ENCODE results near the gene SLC44A3.

Gene SLC44A3

DNA sequence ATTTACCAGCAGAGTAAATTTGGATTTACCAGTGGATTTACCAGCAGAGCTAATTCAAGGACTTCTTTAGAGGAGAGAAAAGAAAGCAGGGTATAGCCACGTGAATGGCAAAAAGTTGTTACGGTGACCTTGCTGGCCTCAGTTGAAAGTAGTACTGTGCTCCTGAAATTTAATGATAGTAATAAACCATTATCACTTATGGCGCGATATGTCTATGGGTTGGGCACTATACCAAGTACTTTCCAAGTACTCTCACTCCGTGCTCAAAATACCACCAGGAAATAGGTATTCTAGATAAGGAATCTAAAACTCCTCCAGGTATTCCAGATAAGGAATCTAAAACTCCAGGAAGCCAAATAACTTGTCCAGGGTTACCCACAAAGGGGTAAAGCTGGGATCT lies 35.8 kb downstream of the SLC44A3 start:
- Histone ChIP-seq H3K27ac (ENCODE audit: low read depth, low read length) (no peak overlapping the region), H4K12ac (ENCODE audit: low read depth, low read length) (no peak overlapping the region), H3K4ac (ENCODE audit: low read depth, low read length) (no peak overlapping the region), H2BK120ac (ENCODE audit: insufficient read depth, low read length, poor library complexity) (no peak overlapping the region), H3K79me2 (ENCODE audit: control insufficient read depth, insufficient read depth, low read length, poor library complexity) (no peaks in the 10 kb centered on the region), H4K91ac (ENCODE audit: low read depth, low read length) (no peak overlapping the region), H2BK5ac (ENCODE audit: low read depth, low read length, poor library complexity) (no peak overlapping the region), H2BK12ac (ENCODE audit: low read length) (no peak overlapping the region), H2AK5ac (ENCODE audit: low read length) (no peak overlapping the region), H3K4me2 (ENCODE audit: low read length) (no peak overlapping the region), H3K9ac (ENCODE audit: low read length) (no peak overlapping the region), H3K27me3 (ENCODE audit: insufficient read depth, low read length) (no peaks in the 10 kb centered on the region), H3K4me1 (ENCODE audit: control insufficient read depth in 1 of 2, insufficient read depth in 2 of 2, low read length in 2 of 2) (peaks cover 6 to 14% of the 10 kb centered on the region in 2 experiments), H3K23ac (ENCODE audit: low read length) (no peak overlapping the region), H3K79me1 (ENCODE audit: low read length) (peaks cover 4% of the 10 kb centered on the region), H4K8ac (ENCODE audit: low read depth, low read length) (no peak overlapping the region), H3K14ac (ENCODE audit: low read length) (no peak overlapping the region), H3K36me3 (ENCODE audit: control insufficient read depth in 1 of 2, insufficient read depth in 2 of 2, low read length in 2 of 2) (no peaks in the 10 kb centered on the region), H3K4me3 (ENCODE audit: low read depth, low read length) (no peak overlapping the region), H3K18ac (ENCODE audit: low read length) (no peak overlapping the region), H3K9me3 (ENCODE audit: insufficient read depth, low read depth, low read length) (no peaks in the 10 kb centered on the region), H2AFZ (ENCODE audit: insufficient read depth, low read length, poor library complexity) (no peak overlapping the region)
- WGBS (ENCODE audit: extremely low coverage, insufficient coverage, insufficient read length): no CpG with 5 or more reads among the region's 5 CpGs
- peak in 1 of 2 donors; percentile 67 for DNase-seq

DNA sequence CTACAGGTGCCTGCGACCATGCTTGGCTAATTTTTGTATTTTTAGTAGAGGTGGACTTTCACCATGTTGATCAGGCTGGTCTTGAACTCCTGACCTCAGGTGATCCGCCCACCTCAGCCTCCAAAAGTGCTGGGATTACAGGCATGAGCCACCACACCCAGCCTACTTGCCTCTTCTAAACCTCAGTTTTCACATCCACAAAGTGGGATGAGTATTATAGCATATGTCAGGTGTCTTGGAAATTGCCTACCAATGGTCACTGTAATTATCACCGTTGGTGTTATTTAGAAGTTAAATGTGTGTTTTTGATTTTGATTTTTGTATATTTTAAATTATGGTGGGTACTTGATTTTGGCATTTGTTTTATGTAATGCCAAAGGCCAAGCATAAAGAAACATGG lies 36.7 kb downstream of the SLC44A3 start:
- no peaks in the 10 kb centered on the region for H3K27me3 ChIP-seq (ENCODE audit: insufficient read depth, low read length)
- H3K79me2 ChIP-seq (ENCODE audit: control insufficient read depth, insufficient read depth, low read length, poor library complexity): no peaks in the 10 kb centered on the region
- no peak overlapping the region for H4K8ac ChIP-seq (ENCODE audit: low read depth, low read length)
- 100% methylated on average over 1 of the region's 3 CpGs for WGBS (ENCODE audit: extremely low coverage, insufficient coverage, insufficient read length)
- no peak overlapping the region for H2BK5ac ChIP-seq (ENCODE audit: low read depth, low read length, poor library complexity)
- no peaks in the 10 kb centered on the region for H3K9me3 ChIP-seq (ENCODE audit: insufficient read depth, low read depth, low read length)
- no peak overlapping the region for H3K14ac ChIP-seq (ENCODE audit: low read length)
- H2BK12ac ChIP-seq (ENCODE audit: low read length): no peak overlapping the region
- H3K4me3 ChIP-seq (ENCODE audit: low read depth, low read length): no peak overlapping the region
- H3K9ac ChIP-seq (ENCODE audit: low read length): no peak overlapping the region
- peaks cover 4% of the 10 kb centered on the region for H3K79me1 ChIP-seq (ENCODE audit: low read length)
- H3K18ac ChIP-seq (ENCODE audit: low read length): no peak overlapping the region
- H2BK120ac ChIP-seq (ENCODE audit: insufficient read depth, low read length, poor library complexity): no peak overlapping the region
- no peak overlapping the region for H3K4ac ChIP-seq (ENCODE audit: low read depth, low read length)
- H3K27ac ChIP-seq (ENCODE audit: low read depth, low read length): no peak overlapping the region
- no peak overlapping the region for H2AK5ac ChIP-seq (ENCODE audit: low read length)
- H2AFZ ChIP-seq (ENCODE audit: insufficient read depth, low read length, poor library complexity): no peak overlapping the region
- peaks cover 6 to 14% of the 10 kb centered on the region in 2 experiments for H3K4me1 ChIP-seq (ENCODE audit: control insufficient read depth in 1 of 2, insufficient read depth in 2 of 2, low read length in 2 of 2)
- DNase-seq: no peak
- H4K91ac ChIP-seq (ENCODE audit: low read depth, low read length): no peak overlapping the region
- no peaks in the 10 kb centered on the region for H3K36me3 ChIP-seq (ENCODE audit: control insufficient read depth in 1 of 2, insufficient read depth in 2 of 2, low read length in 2 of 2)
- no peak overlapping the region for H3K23ac ChIP-seq (ENCODE audit: low read length)
- no peak overlapping the region for H3K4me2 ChIP-seq (ENCODE audit: low read length)
- no peak overlapping the region for H4K12ac ChIP-seq (ENCODE audit: low read depth, low read length)

DNA sequence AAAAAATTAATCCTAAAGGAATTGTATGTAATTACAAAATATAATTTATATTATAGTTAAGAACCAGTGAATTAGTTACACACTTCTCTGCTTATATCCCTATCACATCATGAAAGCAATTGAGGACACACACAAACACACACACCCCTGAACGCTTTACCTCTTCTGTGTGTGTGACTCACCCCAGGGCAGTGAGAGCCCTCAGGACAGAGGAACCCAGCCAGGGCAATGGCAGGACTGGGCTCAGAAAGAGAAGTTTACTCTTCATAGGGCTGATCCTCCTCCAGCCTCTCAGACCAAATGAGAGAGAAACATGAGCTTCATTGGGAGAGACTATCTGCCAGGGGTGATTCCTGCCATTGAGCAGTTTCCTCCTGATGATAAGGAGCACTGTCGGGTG lies 38.1 kb downstream of the SLC44A3 start:
- Histone ChIP-seq H2BK120ac (ENCODE audit: insufficient read depth, low read length, poor library complexity) (no peak overlapping the region), H3K27ac (ENCODE audit: low read depth, low read length) (no peak overlapping the region), H3K4ac (ENCODE audit: low read depth, low read length) (no peak overlapping the region), H2BK12ac (ENCODE audit: low read length) (peak overlapping the region; percentile 55), H4K8ac (ENCODE audit: low read depth, low read length) (no peak overlapping the region), H3K79me2 (ENCODE audit: control insufficient read depth, insufficient read depth, low read length, poor library complexity) (no peaks in the 10 kb centered on the region), H3K9me3 (ENCODE audit: insufficient read depth, low read depth, low read length) (no peaks in the 10 kb centered on the region), H3K9ac (ENCODE audit: low read length) (no peak overlapping the region), H3K14ac (ENCODE audit: low read length) (no peak overlapping the region), H3K4me1 (ENCODE audit: control insufficient read depth in 1 of 2, insufficient read depth in 2 of 2, low read length in 2 of 2) (peaks cover 17 to 20% of the 10 kb centered on the region in 2 experiments), H3K27me3 (ENCODE audit: insufficient read depth, low read length) (no peaks in the 10 kb centered on the region), H2AK5ac (ENCODE audit: low read length) (no peak overlapping the region), H4K91ac (ENCODE audit: low read depth, low read length) (peak overlapping the region; percentile 7), H2BK5ac (ENCODE audit: low read depth, low read length, poor library complexity) (no peak overlapping the region), H3K4me3 (ENCODE audit: low read depth, low read length) (no peak overlapping the region), H3K23ac (ENCODE audit: low read length) (no peak overlapping the region), H3K18ac (ENCODE audit: low read length) (no peak overlapping the region), H4K12ac (ENCODE audit: low read depth, low read length) (no peak overlapping the region), H2AFZ (ENCODE audit: insufficient read depth, low read length, poor library complexity) (no peak overlapping the region), H3K36me3 (ENCODE audit: control insufficient read depth in 1 of 2, insufficient read depth in 2 of 2, low read length in 2 of 2) (no peaks in the 10 kb centered on the region), H3K79me1 (ENCODE audit: low read length) (peaks cover 12% of the 10 kb centered on the region), H3K4me2 (ENCODE audit: low read length) (no peak overlapping the region)
- WGBS (ENCODE audit: extremely low coverage, insufficient coverage, insufficient read length): no CpG with 5 or more reads among the region's 2 CpGs
- peak in 1 of 2 donors; percentile 33 for DNase-seq

DNA sequence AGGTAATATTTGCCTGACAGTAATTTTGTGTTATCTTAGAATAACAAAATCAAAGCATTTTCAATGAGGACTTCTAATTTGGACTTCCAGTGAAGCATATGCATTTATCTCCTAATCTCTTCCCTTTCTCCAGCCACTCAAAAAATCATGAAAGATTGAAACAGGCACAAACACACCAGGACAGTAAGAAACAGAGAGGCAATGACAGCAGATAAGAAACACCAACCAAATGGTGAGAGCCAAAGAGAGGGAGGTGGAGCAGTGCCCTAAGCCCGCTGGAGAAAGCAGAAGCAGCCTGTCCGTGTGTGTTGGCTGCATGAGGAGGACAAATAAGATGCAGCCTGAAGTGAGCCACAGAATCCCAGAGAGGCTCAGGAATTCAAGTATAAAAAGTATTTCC lies 39.0 kb downstream of the SLC44A3 start:
- H3K23ac ChIP-seq (ENCODE audit: low read length): no peak overlapping the region
- H3K4me3 ChIP-seq (ENCODE audit: low read depth, low read length): no peak overlapping the region
- H3K4me2 ChIP-seq (ENCODE audit: low read length): no peak overlapping the region
- no peaks in the 10 kb centered on the region for H3K27me3 ChIP-seq (ENCODE audit: insufficient read depth, low read length)
- H3K4me1 ChIP-seq (ENCODE audit: control insufficient read depth in 1 of 2, insufficient read depth in 2 of 2, low read length in 2 of 2): peaks cover 17 to 19% of the 10 kb centered on the region in 2 experiments
- H2AFZ ChIP-seq (ENCODE audit: insufficient read depth, low read length, poor library complexity): no peak overlapping the region
- no CpG with 5 or more reads among the region's 2 CpGs for WGBS (ENCODE audit: extremely low coverage, insufficient coverage, insufficient read length)
- no peak overlapping the region for H4K8ac ChIP-seq (ENCODE audit: low read depth, low read length)
- no peak overlapping the region for H3K9ac ChIP-seq (ENCODE audit: low read length)
- no peaks in the 10 kb centered on the region for H3K36me3 ChIP-seq (ENCODE audit: control insufficient read depth in 1 of 2, insufficient read depth in 2 of 2, low read length in 2 of 2)
- H3K18ac ChIP-seq (ENCODE audit: low read length): no peak overlapping the region
- no peaks in the 10 kb centered on the region for H3K9me3 ChIP-seq (ENCODE audit: insufficient read depth, low read depth, low read length)
- no peaks in the 10 kb centered on the region for H3K79me2 ChIP-seq (ENCODE audit: control insufficient read depth, insufficient read depth, low read length, poor library complexity)
- H3K79me1 ChIP-seq (ENCODE audit: low read length): peaks cover 14% of the 10 kb centered on the region
- H2BK120ac ChIP-seq (ENCODE audit: insufficient read depth, low read length, poor library complexity): no peak overlapping the region
- peak overlapping the region; percentile 69 for H2BK12ac ChIP-seq (ENCODE audit: low read length)
- H4K12ac ChIP-seq (ENCODE audit: low read depth, low read length): no peak overlapping the region
- no peak overlapping the region for H4K91ac ChIP-seq (ENCODE audit: low read depth, low read length)
- no peak overlapping the region for H3K27ac ChIP-seq (ENCODE audit: low read depth, low read length)
- no peak for DNase-seq
- H2AK5ac ChIP-seq (ENCODE audit: low read length): no peak overlapping the region
- H3K14ac ChIP-seq (ENCODE audit: low read length): no peak overlapping the region
- H3K4ac ChIP-seq (ENCODE audit: low read depth, low read length): no peak overlapping the region
- H2BK5ac ChIP-seq (ENCODE audit: low read depth, low read length, poor library complexity): no peak overlapping the region

Data from trophoblast cell (in vitro differentiated cells and primary cell).